K562 (cell line): ENCODE results near the gene TSTD1. TPM values are rescaled to one million over a fixed set of nuclear protein-coding genes. Genes with fewer than 3 reads are reported as not detected.

Experiments used
- ARID1B ChIP-seq: fragments of 450-650 bp; IDR thresholded peaks from 2 replicates; pipeline ENCODE4 v1.6.1; 2016; ENCODE audit warnings: antibody characterized with exemption, mild to moderate bottlenecking, inconsistent platforms
- CREB1 ChIP-seq, 2 experiments: sonication (generic) in 1 of 2; formaldehyde crosslinking in 1 of 2; IDR thresholded peaks; 2 replicates each; pipeline versions ENCODE4 v1.6.1 to v1.8.0; 2012 to 2022; ENCODE audit warnings: inconsistent platforms in 1 of 2, mild to moderate bottlenecking in 1 of 2, missing genetic modification reagents in 1 of 2, moderate library complexity in 1 of 2
- CREM ChIP-seq: IDR thresholded peaks from 2 replicates; pipeline ENCODE4 v1.6.1; 2014; ENCODE audit warnings: antibody characterized with exemption, low read depth
- DACH1 ChIP-seq: fragments of 450-650 bp; IDR thresholded peaks from 2 replicates; pipeline ENCODE4 v1.6.1; 2018; ENCODE audit not compliant: partially characterized antibody
- DPF2 ChIP-seq: fragments of 450-650 bp; IDR thresholded peaks from 2 replicates; pipeline ENCODE4 v1.6.1; 2016
- HIVEP1 ChIP-seq: fragments of 250-450 bp; sonication (Bioruptor Pico); IDR thresholded peaks from 2 replicates; pipeline ENCODE4 v1.4.0; 2020; ENCODE audit warnings: mild to moderate bottlenecking
- IRF1 ChIP-seq: sonication (generic); formaldehyde crosslinking; IDR thresholded peaks from 2 replicates; pipeline ENCODE4 v1.8.0; 2022; ENCODE audit warnings: missing genetic modification reagents, mild to moderate bottlenecking, borderline replicate concordance
- JUN ChIP-seq, 2 experiments: sonication (generic) in 1 of 2; formaldehyde crosslinking in 1 of 2; IDR thresholded peaks; 2 replicates each; pipeline versions ENCODE4 v1.6.1 to v1.8.0; 2012 to 2022; ENCODE audit warnings: borderline replicate concordance in 2 of 2, mild to moderate bottlenecking in 2 of 2, improper control_type of control experiment in 1 of 2, low read depth in 1 of 2, low read length in 1 of 2, missing genetic modification reagents in 1 of 2
- MAX ChIP-seq: sonication (generic); formaldehyde crosslinking; IDR thresholded peaks from 2 replicates; pipeline ENCODE4 v1.9.0; 2022; ENCODE audit warnings: mild to moderate bottlenecking, missing genetic modification reagents
- MEF2A ChIP-seq: IDR thresholded peaks from 2 replicates; pipeline ENCODE4 v1.6.1; 2011; ENCODE audit warnings: low read depth, mild to moderate bottlenecking, low read length, moderate library complexity; ENCODE audit not compliant: control insufficient read depth
- MTA1 ChIP-seq: fragments of 450-650 bp; IDR thresholded peaks from 2 replicates; pipeline ENCODE4 v1.6.1; 2017; ENCODE audit warnings: borderline replicate concordance
- NRF1 ChIP-seq, 2 experiments: fragments of 450-650 bp; IDR thresholded peaks in 1 of 2; conservative IDR thresholded peaks in 1 of 2; 2 replicates each; pipeline ENCODE4 v1.6.1; 2014; ENCODE audit warnings: mild to moderate bottlenecking in 2 of 2
- PKNOX1 ChIP-seq: fragments of 450-650 bp; IDR thresholded peaks from 2 replicates; pipeline ENCODE4 v1.6.1; 2016
- RBFOX2 ChIP-seq: fragments of 200-400 bp; formaldehyde crosslinking; IDR thresholded peaks from 2 replicates; pipeline ENCODE4 v1.6.1; 2017; ENCODE audit warnings: low read depth, mild to moderate bottlenecking, low read length, moderate library complexity
- SMARCA4 ChIP-seq: fragments of 450-650 bp; IDR thresholded peaks from 2 replicates; pipeline ENCODE4 v1.6.1; 2016
- SMARCC2 ChIP-seq: fragments of 450-650 bp; IDR thresholded peaks from 2 replicates; pipeline ENCODE4 v1.6.1; 2017; ENCODE audit warnings: antibody characterized with exemption, moderate library complexity, mild to moderate bottlenecking, low read depth
- SMARCE1 ChIP-seq: fragments of 450-650 bp; IDR thresholded peaks from 2 replicates; pipeline ENCODE4 v1.7.1; 2016; ENCODE audit warnings: mild to moderate bottlenecking
- ZFX ChIP-seq: sonication (generic); formaldehyde crosslinking; IDR thresholded peaks from 2 replicates; pipeline ENCODE4 v1.8.0; 2022; ENCODE audit warnings: mild to moderate bottlenecking, missing genetic modification reagents, moderate library complexity
- ZNF347 ChIP-seq: fragments of 450-650 bp; formaldehyde crosslinking; IDR thresholded peaks from 2 replicates; pipeline ENCODE4 v1.4.0; 2020; ENCODE audit warnings: low read depth, mild to moderate bottlenecking, moderate library complexity
- polyA plus RNA-seq, 8 experiments: library from polyadenylated mRNA; depleted of rRNA in 4 of 8; stranded (reverse) in 5 of 8; unstranded in 3 of 8; fragments of >200 nt; fragmentation: Nextera tagmentation in 2 of 8; fragmentation: Illumina TruSeq in 1 of 8; extraction: Ambion mirVana in 2 of 8; extraction: Trizol in 1 of 8; gene quantifications; 2 replicates each; pipeline versions ENCODE4 v1.2.1 to v1.2.3, GENCODE V29; 2011 to 2014; ENCODE audit warnings: inconsistent platforms in 1 of 8, missing spikeins in 1 of 8
- total RNA-seq, 7 experiments: library from RNA; depleted of rRNA in 6 of 7; stranded (reverse); fragments of >200 nt in 6 of 7; fragmentation: Illumina TruSeq in 2 of 7; extraction: Trizol in 2 of 7; gene quantifications; 2 replicates each; pipeline versions ENCODE4 v1.2.1 to v1.2.3, GENCODE V29; 2011 to 2021; ENCODE audit warnings: low replicate concordance in 1 of 7
- TF ChIP-seq, protein P1 (sequence below), 2 experiments: fragments of 450-650 bp; IDR thresholded peaks; 2 replicates each; pipeline ENCODE4 v1.6.1; 2016
- TF ChIP-seq, protein P2 (sequence below): IDR thresholded peaks from 2 replicates; pipeline ENCODE4 v1.6.1; 2014; ENCODE audit warnings: antibody characterized with exemption

The TSTD1 gene
- total and polyA plus RNA-seq, 9 of the 15 experiments (the other 6 are each of a cell fraction or from before 2014, with no cell fraction given) = 0.23 to 0.53 TPM; not detected in 7

DNA sequence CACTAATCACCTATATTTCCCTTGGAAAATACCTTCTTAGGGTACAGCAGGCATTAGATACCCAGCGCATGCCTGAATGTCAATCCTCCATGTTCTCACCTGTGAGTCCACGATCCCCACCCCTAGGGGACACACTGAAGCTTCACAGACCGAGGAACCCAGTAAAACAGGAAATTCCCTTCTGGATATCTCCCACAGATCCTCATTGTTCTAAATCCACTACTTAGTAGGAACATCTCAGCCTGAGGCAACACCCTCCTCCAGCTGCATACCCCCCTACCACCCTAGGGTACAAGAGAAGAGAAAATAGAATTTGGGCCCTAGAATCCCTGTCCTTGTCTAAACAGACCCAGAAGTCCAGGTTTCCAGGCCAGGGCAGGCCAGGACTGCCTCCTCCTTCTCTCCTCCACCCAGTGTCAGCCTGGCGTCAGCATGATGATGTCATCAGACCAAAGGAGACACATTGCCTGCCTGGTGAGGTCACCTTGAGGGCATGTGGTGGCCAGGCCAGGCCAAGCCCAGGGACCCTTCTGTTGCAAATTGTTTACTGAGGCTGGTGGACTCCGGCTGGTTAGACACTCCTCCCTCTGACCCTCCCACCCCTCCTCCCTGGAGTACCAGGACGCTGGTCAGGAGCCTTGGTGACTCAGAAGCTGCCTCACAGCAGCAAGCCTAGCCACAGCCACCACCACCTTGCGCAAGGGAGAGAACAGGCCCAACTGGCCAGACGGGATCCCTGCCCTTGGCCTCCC, 44.4 kb upstream of the TSTD1 start (continued):
- TF ChIP-seq, protein P1, sequence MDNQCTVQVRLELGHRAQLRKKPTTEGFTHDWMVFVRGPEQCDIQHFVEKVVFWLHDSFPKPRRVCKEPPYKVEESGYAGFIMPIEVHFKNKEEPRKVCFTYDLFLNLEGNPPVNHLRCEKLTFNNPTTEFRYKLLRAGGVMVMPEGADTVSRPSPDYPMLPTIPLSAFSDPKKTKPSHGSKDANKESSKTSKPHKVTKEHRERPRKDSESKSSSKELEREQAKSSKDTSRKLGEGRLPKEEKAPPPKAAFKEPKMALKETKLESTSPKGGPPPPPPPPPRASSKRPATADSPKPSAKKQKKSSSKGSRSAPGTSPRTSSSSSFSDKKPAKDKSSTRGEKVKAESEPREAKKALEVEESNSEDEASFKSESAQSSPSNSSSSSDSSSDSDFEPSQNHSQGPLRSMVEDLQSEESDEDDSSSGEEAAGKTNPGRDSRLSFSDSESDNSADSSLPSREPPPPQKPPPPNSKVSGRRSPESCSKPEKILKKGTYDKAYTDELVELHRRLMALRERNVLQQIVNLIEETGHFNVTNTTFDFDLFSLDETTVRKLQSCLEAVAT (IDR thresholded peaks at IDR 0.05) = no peak
- TF ChIP-seq MAX (CRISPR knock-in tag) (peak; percentile 78), IRF1 (CRISPR knock-in tag) (no peak), RBFOX2 (peak; percentile 44; the same call in 1 of the 2 replicates), MTA1 (peak; percentile 18; the same call in 1 of the 2 replicates), CREB1 (IDR thresholded peaks at IDR 0.05) (peak; percentile 91), CREB1 (CRISPR knock-in tag; IDR thresholded peaks at IDR 0.05) (peak; percentile 79), ARID1B (peak; percentile 66), DACH1 (no peak), ZFX (CRISPR knock-in tag) (peak; percentile 66), SMARCC2 (0 out of 2 replicates have a peak, but pooled peaks have one; percentile 29), ZNF347 (no peak), CREM (peak; percentile 93), SMARCA4 (peak; percentile 70), MEF2A (0 out of 2 replicates have a peak, but pooled peaks have one; percentile 29), PKNOX1 (peak; percentile 39), DPF2 (peak; percentile 43; the same call in 1 of the 2 replicates), NRF1 (conservative IDR thresholded peaks at IDR 0.05 in 1 of 2, IDR thresholded peaks at IDR 0.05 in 1 of 2) (peak; percentile 74 to 77), JUN (IDR thresholded peaks at IDR 0.05; ENCODE audit: borderline replicate concordance, low read depth, low read length) (peak; percentile 88), JUN (CRISPR knock-in tag; IDR thresholded peaks at IDR 0.05; ENCODE audit: borderline replicate concordance) (no peak; the same call in 1 of the 2 replicates), SMARCE1 (peak; percentile 51; the same call in 1 of the 2 replicates), HIVEP1 (CRISPR knock-in tag) (no peak)
- TF ChIP-seq, protein P2, sequence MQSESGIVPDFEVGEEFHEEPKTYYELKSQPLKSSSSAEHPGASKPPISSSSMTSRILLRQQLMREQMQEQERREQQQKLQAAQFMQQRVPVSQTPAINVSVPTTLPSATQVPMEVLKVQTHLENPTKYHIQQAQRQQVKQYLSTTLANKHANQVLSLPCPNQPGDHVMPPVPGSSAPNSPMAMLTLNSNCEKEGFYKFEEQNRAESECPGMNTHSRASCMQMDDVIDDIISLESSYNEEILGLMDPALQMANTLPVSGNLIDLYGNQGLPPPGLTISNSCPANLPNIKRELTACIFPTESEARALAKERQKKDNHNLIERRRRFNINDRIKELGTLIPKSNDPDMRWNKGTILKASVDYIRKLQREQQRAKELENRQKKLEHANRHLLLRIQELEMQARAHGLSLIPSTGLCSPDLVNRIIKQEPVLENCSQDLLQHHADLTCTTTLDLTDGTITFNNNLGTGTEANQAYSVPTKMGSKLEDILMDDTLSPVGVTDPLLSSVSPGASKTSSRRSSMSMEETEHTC = peak; percentile 59; the same call in 1 of the 2 replicates
